Caco-2 (cell line): ENCODE measurements around the gene PAPOLB. TPM values are rescaled to one million over a fixed set of nuclear protein-coding genes. Genes with fewer than 3 reads are reported as not detected.

Experiments used
- BruUV-seq: library from RNA; stranded (reverse); fragments of 400-500 nt; replicated peaks from 2 replicates; lab custom pipeline; 2021; lab: Mats Ljungman, UMichigan
- CTCF ChIA-PET: fragments of 300-600 bp; sonication (Branson Sonifier 250); formaldehyde crosslinking; loops from one replicate; lab custom pipeline; 2022; ENCODE audit warnings: antibody characterized with exemption; lab: Charles Lee
- POLR2A ChIA-PET: fragments of 300-600 bp; sonication (Branson Sonifier 250); formaldehyde crosslinking; loops from one replicate; lab custom pipeline; 2022; ENCODE audit warnings: antibody characterized with exemption; lab: Charles Lee
- DNase-seq, 2 experiments: peaks; one replicate each; pipeline versions ENCODE4 v3.0.0 to v3.0.0-alpha.2; 2020 to 2022
- H3K27me3 ChIP-seq: replicated peaks from 2 replicates; pipeline ENCODE4 v1.6.0; 2011; ENCODE audit warnings: low read length; ENCODE audit not compliant: control insufficient read depth, insufficient read depth
- H3K36me3 ChIP-seq: 2 replicates; pipeline ENCODE4 v1.5.1; 2011; ENCODE audit warnings: low read length; ENCODE audit not compliant: control insufficient read depth, insufficient read depth
- H3K4me1 ChIP-seq: fragments of 250-450 bp; sonication (Bioruptor Pico); 2 replicates; pipeline ENCODE4 v1.5.1; 2020; ENCODE audit warnings: mild to moderate bottlenecking
- H3K4me3 ChIP-seq: 2 replicates; pipeline ENCODE4 v1.5.1; 2011; ENCODE audit warnings: low read depth, mild to moderate bottlenecking, control low read depth, low read length
- H3K9me3 ChIP-seq: fragments of 250-450 bp; sonication (Bioruptor Pico); 2 replicates; pipeline ENCODE4 v1.5.1; 2020; ENCODE audit warnings: mild to moderate bottlenecking, moderate library complexity
- H3K27ac Mint-ChIP-seq: one replicate; pipeline ENCODE4 v1.8.0; 2022; ENCODE audit warnings: mixed read lengths; ENCODE audit not compliant: unreplicated experiment
- H3K27me3 Mint-ChIP-seq: one replicate; pipeline ENCODE4 v1.8.0; 2022; ENCODE audit warnings: mixed read lengths; ENCODE audit not compliant: insufficient read depth, unreplicated experiment
- H3K36me3 Mint-ChIP-seq: one replicate; pipeline ENCODE4 v1.8.0; 2022; ENCODE audit warnings: mild to moderate bottlenecking, mixed read lengths; ENCODE audit not compliant: insufficient read depth, unreplicated experiment
- H3K4me1 Mint-ChIP-seq: one replicate; pipeline ENCODE4 v1.8.0; 2022; ENCODE audit warnings: low read depth, mixed read lengths; ENCODE audit not compliant: unreplicated experiment
- H3K4me3 Mint-ChIP-seq: one replicate; pipeline ENCODE4 v1.8.0; 2022; ENCODE audit warnings: mild to moderate bottlenecking, moderate library complexity, mixed read lengths; ENCODE audit not compliant: unreplicated experiment
- H3K9me3 Mint-ChIP-seq: one replicate; pipeline ENCODE4 v1.8.0; 2022; ENCODE audit warnings: mixed read lengths; ENCODE audit not compliant: unreplicated experiment
- intact Hi-C: fragments of 100-400 bp; cut with micrococcal nuclease; formaldehyde crosslinking; loops from one replicate; pipeline ENCODE4 v1.10.0; 2022; ENCODE audit not compliant: unreplicated experiment
- total RNA-seq: library from RNA; stranded (reverse); gene quantifications from 2 replicates; pipeline ENCODE4 v1.2.3, GENCODE V29; 2022
- TF ChIP-seq, protein P1 (sequence below), 2 experiments: fragments of 200-600 bp in 1 of 2; IDR thresholded peaks; 1 replicate in 1 of 2; 2 replicates in 1 of 2; pipeline versions ENCODE4 v1.5.1 to v1.8.0; 2011 to 2022; ENCODE audit warnings: antibody characterized with exemption in 1 of 2, control low read depth in 1 of 2, inconsistent platforms in 1 of 2, low read depth in 1 of 2, low read length in 1 of 2, mild to moderate bottlenecking in 1 of 2, moderate library complexity in 1 of 2; ENCODE audit not compliant: insufficient read depth in 1 of 2, severe bottlenecking in 1 of 2, unreplicated experiment in 1 of 2

The PAPOLB gene
- total RNA-seq, 1 experiment from 2014 or later, result not detected

GRCh38 chr7:4850262-4850795, 11.5 kb downstream of the PAPOLB start:
- no peak for DNase-seq
- Histone ChIP-seq H3K4me3 (no peak overlapping the region), H3K4me1 (no peaks in the 10 kb centered on the region), H3K27me3 (no peaks in the 10 kb centered on the region), H3K9me3 (no peaks in the 10 kb centered on the region), H3K36me3 (no peaks in the 10 kb centered on the region)
- Mint-ChIP-seq H3K36me3 (no peaks in the 10 kb centered on the region), H3K9me3 (no peaks in the 10 kb centered on the region), H3K4me3 (no peak overlapping the region), H3K27me3 (peaks cover 10% of the 10 kb centered on the region), H3K27ac (no peak overlapping the region), H3K4me1 (no peaks in the 10 kb centered on the region)
- TF ChIP-seq, protein P1, sequence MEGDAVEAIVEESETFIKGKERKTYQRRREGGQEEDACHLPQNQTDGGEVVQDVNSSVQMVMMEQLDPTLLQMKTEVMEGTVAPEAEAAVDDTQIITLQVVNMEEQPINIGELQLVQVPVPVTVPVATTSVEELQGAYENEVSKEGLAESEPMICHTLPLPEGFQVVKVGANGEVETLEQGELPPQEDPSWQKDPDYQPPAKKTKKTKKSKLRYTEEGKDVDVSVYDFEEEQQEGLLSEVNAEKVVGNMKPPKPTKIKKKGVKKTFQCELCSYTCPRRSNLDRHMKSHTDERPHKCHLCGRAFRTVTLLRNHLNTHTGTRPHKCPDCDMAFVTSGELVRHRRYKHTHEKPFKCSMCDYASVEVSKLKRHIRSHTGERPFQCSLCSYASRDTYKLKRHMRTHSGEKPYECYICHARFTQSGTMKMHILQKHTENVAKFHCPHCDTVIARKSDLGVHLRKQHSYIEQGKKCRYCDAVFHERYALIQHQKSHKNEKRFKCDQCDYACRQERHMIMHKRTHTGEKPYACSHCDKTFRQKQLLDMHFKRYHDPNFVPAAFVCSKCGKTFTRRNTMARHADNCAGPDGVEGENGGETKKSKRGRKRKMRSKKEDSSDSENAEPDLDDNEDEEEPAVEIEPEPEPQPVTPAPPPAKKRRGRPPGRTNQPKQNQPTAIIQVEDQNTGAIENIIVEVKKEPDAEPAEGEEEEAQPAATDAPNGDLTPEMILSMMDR (IDR thresholded peaks at IDR 0.05; ENCODE audit: insufficient read depth in 1 of 2, low read depth in 1 of 2, low read length in 1 of 2, severe bottlenecking in 1 of 2, unreplicated experiment in 1 of 2), result no peak
- CTCF ChIA-PET, result no interaction called here
- no TSS peak for BruUV-seq
- intact Hi-C loops, result no loop called here
- POLR2A ChIA-PET, result interaction anchor here (0.8 kb wide), 1 partner anchor 75 kb away, joined by 18 read pairs; the partner anchor contains the start of gene AP5Z1

- Histone ChIP-seq H3K27me3 (no peaks in the 10 kb centered on the region), H3K4me1 (no peaks in the 10 kb centered on the region), H3K4me3 (no peak overlapping the region), H3K9me3 (no peaks in the 10 kb centered on the region), H3K36me3 (no peaks in the 10 kb centered on the region)
- intact Hi-C loops, result loop anchor here (1.0 to 10.0 kb wide), 2 partner anchors 115 to 236 kb away; no protein-coding TSS in a partner anchor
- BruUV-seq, result no TSS peak
- no peak overlapping the region for H3K4me3 Mint-ChIP-seq
- H3K27ac Mint-ChIP-seq, result no peak overlapping the region
- peaks cover 10% of the 10 kb centered on the region for H3K27me3 Mint-ChIP-seq
- CTCF ChIA-PET, result no interaction called here
- no peaks in the 10 kb centered on the region for H3K9me3 Mint-ChIP-seq
- TF ChIP-seq, protein P1 (IDR thresholded peaks at IDR 0.05; ENCODE audit: insufficient read depth in 1 of 2, low read depth in 1 of 2, low read length in 1 of 2, severe bottlenecking in 1 of 2, unreplicated experiment in 1 of 2), result peak; percentile 46 to 47
- H3K4me1 Mint-ChIP-seq, result no peaks in the 10 kb centered on the region
- no peaks in the 10 kb centered on the region for H3K36me3 Mint-ChIP-seq
- DNase-seq, result peak; percentile 61 to 71
- POLR2A ChIA-PET, result no interaction called here
Observed at GRCh38 chr7:4849390-4849789, 12.4 kb downstream of the PAPOLB start.

GRCh38 chr7:4845740-4846142, 16.1 kb downstream of the PAPOLB start:
- Histone ChIP-seq H3K27me3 (no peaks in the 10 kb centered on the region), H3K4me3 (no peak overlapping the region), H3K9me3 (no peaks in the 10 kb centered on the region), H3K36me3 (no peaks in the 10 kb centered on the region), H3K4me1 (no peaks in the 10 kb centered on the region)
- intact Hi-C loops, result loop anchor here (10.0 kb wide), 1 partner anchor 119 kb away; no protein-coding TSS in a partner anchor
- Mint-ChIP-seq H3K9me3 (no peaks in the 10 kb centered on the region), H3K4me1 (no peaks in the 10 kb centered on the region), H3K27me3 (peaks cover 7% of the 10 kb centered on the region), H3K36me3 (no peaks in the 10 kb centered on the region), H3K4me3 (no peak overlapping the region), H3K27ac (no peak overlapping the region)
- POLR2A ChIA-PET, result no interaction called here
- CTCF ChIA-PET, result no interaction called here
- no TSS peak for BruUV-seq
- TF ChIP-seq, protein P1 (IDR thresholded peaks at IDR 0.05; ENCODE audit: insufficient read depth in 1 of 2, low read depth in 1 of 2, low read length in 1 of 2, severe bottlenecking in 1 of 2, unreplicated experiment in 1 of 2), result no peak
- DNase-seq, result no peak
